Measurements from ENCODE around the gene MARCHF10. TPM values are rescaled to one million over a fixed set of nuclear protein-coding genes. Genes with fewer than 3 reads are reported as not detected.
"Not testable (repeated sequence)": the region's sequence is repeated elsewhere in the genome, so short reads cannot be mapped to it uniquely, and the experiment has no call there.

The MARCHF10 gene
- total RNA-seq, 1 donor from 2014 or later, result not detected

DNA sequence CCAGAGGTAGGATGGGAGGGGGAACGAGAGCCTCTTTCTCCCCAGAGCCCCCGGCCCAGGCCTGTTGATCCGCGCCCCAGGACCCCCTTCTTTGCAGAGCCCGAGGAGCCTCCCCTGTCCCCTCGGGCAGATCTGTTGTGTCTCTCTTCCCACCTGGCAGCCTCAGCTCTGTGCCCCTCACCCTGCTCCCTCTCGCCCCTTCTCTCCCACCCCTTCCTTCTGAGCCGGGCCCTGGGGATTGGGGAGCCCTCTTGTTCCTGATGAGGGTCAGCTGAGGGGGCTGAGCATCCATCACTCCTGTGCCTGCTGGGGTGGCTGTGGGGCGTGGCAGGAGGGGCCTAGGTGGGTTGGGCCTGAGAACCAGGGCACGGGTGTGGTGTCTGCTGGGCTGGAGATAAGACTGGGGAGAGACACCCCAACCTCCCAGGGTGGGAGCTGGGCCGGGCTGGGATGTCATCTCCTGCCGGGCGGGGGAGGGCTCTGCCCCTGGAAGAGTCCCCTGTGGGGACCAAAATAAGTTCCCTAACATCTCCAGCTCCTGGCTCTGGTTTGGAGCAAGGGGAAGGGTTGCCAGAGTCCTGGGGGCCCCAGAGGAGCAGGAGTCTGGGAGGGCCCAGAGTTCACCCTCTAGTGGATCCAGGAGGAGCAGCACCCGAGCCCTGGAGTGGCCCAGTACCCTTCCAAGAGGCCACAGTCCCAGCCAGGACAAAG is 115.2 kb downstream of the MARCHF10 start:
- Histone ChIP-seq H3K9me3 (replicated peaks) (no peaks in the 10 kb centered on the region), H3K4me1 (peaks cover 26% of the 10 kb centered on the region), H3K27ac (replicated peaks) (peak overlapping the region; percentile 12), H3K36me3 (no peaks in the 10 kb centered on the region), H3K27me3 (ENCODE audit: low read depth) (no peaks in the 10 kb centered on the region), H3K4me3 (no peak overlapping the region)
- intact Hi-C loops (cut with micrococcal nuclease), result no loop called here
- no peak for DNase-seq
- TF ChIP-seq, protein P1, sequence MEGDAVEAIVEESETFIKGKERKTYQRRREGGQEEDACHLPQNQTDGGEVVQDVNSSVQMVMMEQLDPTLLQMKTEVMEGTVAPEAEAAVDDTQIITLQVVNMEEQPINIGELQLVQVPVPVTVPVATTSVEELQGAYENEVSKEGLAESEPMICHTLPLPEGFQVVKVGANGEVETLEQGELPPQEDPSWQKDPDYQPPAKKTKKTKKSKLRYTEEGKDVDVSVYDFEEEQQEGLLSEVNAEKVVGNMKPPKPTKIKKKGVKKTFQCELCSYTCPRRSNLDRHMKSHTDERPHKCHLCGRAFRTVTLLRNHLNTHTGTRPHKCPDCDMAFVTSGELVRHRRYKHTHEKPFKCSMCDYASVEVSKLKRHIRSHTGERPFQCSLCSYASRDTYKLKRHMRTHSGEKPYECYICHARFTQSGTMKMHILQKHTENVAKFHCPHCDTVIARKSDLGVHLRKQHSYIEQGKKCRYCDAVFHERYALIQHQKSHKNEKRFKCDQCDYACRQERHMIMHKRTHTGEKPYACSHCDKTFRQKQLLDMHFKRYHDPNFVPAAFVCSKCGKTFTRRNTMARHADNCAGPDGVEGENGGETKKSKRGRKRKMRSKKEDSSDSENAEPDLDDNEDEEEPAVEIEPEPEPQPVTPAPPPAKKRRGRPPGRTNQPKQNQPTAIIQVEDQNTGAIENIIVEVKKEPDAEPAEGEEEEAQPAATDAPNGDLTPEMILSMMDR (IDR thresholded peaks at IDR 0.05; ENCODE audit: borderline replicate concordance), result peak; percentile 51

DNA sequence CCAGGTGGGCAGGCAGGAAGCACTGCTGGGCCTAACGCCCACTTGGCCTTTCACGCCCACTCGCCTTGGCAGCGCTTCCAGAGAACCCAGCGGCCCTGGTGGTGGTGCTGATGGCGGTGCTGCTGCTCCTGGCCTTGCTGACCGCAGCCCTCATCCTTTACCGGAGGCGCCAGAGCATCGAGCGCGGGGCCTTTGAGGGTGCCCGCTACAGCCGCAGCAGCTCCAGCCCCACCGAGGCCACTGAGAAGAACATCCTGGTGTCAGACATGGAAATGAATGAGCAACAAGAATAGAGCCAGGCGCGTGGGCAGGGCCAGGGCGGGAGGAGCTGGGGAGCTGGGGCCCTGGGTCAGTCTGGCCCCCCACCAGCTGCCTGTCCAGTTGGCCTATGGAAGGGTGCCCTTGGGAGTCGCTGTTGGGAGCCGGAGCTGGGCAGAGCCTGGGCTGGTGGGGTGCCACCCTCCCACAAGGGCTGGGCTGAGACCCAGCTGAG is 115.9 kb downstream of the MARCHF10 start:
- H3K4me1 ChIP-seq, result peaks cover 26% of the 10 kb centered on the region
- DNase-seq, result no peak
- no peak overlapping the region for H3K4me3 ChIP-seq
- H3K9me3 ChIP-seq (replicated peaks), result no peaks in the 10 kb centered on the region
- TF ChIP-seq, protein P1 (IDR thresholded peaks at IDR 0.05; ENCODE audit: borderline replicate concordance), result no peak
- intact Hi-C loops (cut with micrococcal nuclease), result no loop called here
- H3K27me3 ChIP-seq (ENCODE audit: low read depth), result no peaks in the 10 kb centered on the region
- H3K27ac ChIP-seq (replicated peaks), result no peak overlapping the region
- H3K36me3 ChIP-seq, result no peaks in the 10 kb centered on the region

DNA sequence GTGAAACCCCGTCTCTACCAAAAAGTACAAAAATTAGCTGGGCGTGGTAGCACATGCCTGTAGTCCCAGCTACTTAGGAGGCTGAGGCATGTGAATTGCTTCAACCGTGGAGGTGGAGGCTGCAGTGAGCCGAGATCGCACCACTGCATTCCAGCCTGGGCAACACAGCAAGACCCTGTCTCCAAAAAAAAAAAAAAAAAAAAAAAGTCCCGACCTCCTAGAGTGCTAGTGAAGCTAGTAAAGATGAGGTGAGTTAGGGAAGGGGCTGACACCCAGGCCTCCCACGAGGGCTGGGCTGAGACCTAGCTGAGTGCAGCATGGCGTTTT is 116.6 kb downstream of the MARCHF10 start:
- DNase-seq; H3K27ac ChIP-seq (replicated peaks); H3K9me3 ChIP-seq (replicated peaks); intact Hi-C loops (cut with micrococcal nuclease); H3K27me3 ChIP-seq (ENCODE audit: low read depth); H3K4me3 ChIP-seq; H3K36me3 ChIP-seq: not testable (repeated sequence)
- peaks cover 24% of the 10 kb centered on the region for H3K4me1 ChIP-seq

DNA sequence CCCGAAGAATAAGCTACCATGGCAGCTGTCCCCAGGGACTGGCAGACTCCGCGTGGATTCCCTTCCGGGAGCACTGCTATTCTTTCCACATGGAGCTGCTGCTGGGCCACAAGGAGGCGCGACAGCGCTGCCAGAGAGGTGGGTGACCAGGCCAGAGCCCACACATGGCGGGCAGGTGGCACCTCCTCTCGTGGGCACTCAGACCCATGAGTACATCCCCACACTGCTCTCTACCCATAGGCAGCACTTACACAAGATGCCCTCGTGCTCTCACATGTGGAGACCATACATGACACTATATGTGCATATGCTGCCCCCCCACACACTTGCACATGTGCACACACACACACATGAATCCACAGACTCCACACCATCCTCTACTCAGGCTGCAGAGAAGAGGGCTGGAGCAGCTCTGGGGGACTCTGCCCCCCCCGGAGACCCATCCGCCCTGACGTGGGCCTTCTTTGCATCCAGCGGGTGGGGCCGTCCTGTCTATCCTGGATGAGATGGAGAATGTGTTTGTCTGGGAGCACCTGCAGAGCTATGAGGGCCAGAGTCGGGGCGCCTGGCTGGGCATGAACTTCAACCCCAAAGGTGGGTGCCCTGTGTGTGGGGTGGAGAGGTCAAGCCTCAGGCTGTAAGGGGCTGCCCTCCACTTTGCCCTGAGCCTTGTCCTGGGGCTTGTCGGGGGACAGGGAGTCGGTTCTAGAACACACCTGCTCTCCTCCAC is 117.8 kb downstream of the MARCHF10 start:
- Histone ChIP-seq H3K4me1 (peaks cover 21% of the 10 kb centered on the region), H3K36me3 (no peaks in the 10 kb centered on the region), H3K27me3 (ENCODE audit: low read depth) (no peaks in the 10 kb centered on the region), H3K9me3 (replicated peaks) (no peaks in the 10 kb centered on the region), H3K27ac (replicated peaks) (no peak overlapping the region), H3K4me3 (no peak overlapping the region)
- TF ChIP-seq, protein P1 (IDR thresholded peaks at IDR 0.05; ENCODE audit: borderline replicate concordance), result no peak
- intact Hi-C loops (cut with micrococcal nuclease), result no loop called here
- no peak for DNase-seq

DNA sequence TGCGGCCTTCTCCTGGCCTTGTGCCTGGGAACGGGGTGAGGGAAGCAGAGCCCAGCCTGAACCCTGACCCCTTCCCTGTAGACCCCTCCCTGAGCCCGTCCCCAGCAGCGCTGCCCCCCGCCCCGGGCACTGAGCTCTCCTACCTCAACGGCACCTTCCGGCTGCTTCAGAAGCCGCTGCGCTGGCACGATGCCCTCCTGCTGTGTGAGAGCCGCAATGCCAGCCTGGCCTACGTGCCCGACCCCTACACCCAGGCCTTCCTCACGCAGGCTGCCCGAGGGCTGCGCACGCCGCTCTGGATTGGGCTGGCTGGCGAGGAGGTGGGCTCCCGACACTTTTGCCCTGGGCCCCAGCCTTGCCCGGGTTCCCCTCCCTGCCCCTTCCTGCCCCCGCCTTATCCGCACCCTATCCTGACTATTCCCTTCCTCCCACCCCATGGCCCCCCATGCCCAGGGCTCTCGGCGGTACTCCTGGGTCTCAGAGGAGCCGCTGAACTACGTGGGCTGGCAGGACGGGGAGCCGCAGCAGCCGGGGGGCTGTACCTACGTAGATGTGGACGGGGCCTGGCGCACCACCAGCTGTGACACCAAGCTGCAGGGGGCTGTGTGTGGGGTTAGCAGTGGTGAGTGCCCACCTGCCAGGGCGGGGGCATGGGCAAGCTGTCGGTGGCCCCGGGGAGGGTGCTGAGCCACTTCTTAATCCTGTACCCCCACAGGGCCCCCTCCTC is 118.5 kb downstream of the MARCHF10 start:
- no peak overlapping the region for H3K4me3 ChIP-seq
- TF ChIP-seq, protein P1 (IDR thresholded peaks at IDR 0.05; ENCODE audit: borderline replicate concordance), result no peak
- no peaks in the 10 kb centered on the region for H3K36me3 ChIP-seq
- peaks cover 16% of the 10 kb centered on the region for H3K4me1 ChIP-seq
- H3K27me3 ChIP-seq (ENCODE audit: low read depth), result no peaks in the 10 kb centered on the region
- no peak overlapping the region for H3K27ac ChIP-seq (replicated peaks)
- H3K9me3 ChIP-seq (replicated peaks), result no peaks in the 10 kb centered on the region
- no peak for DNase-seq
- intact Hi-C loops (cut with micrococcal nuclease), result no loop called here

Measured in left ventricle myocardium inferior (tissue), 1 donor.